GM12801 (cell line): ENCODE results near the gene FRMD1.

Experiments used
- TF ChIP-seq, protein P1 (sequence below): IDR thresholded peaks from one replicate; pipeline ENCODE4 v1.5.1; 2011; ENCODE audit warnings: control low read depth; ENCODE audit not compliant: insufficient read length; ENCODE audit errors: extremely low read depth

The FRMD1 gene

DNA sequence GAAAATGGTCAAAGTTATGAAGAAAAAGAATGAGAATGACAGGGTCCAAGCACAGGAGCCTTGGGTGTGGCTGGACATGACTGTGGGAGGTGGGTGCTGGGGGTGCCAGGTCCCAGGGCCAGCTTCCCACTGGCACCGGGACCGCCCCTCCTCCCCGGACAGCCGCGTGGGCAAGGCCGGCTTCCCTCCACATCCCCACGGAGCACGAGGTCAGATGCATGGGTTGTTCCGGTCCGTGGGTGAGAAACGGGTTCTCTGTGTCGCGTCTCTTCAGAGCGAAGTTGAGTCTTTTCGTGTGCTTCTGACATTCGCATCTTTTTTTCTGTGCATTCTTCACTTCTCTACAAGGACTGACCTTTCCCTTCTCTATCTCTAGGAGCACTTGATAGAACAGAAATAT is 51.5 kb downstream of the FRMD1 start:
- TF ChIP-seq, protein P1, sequence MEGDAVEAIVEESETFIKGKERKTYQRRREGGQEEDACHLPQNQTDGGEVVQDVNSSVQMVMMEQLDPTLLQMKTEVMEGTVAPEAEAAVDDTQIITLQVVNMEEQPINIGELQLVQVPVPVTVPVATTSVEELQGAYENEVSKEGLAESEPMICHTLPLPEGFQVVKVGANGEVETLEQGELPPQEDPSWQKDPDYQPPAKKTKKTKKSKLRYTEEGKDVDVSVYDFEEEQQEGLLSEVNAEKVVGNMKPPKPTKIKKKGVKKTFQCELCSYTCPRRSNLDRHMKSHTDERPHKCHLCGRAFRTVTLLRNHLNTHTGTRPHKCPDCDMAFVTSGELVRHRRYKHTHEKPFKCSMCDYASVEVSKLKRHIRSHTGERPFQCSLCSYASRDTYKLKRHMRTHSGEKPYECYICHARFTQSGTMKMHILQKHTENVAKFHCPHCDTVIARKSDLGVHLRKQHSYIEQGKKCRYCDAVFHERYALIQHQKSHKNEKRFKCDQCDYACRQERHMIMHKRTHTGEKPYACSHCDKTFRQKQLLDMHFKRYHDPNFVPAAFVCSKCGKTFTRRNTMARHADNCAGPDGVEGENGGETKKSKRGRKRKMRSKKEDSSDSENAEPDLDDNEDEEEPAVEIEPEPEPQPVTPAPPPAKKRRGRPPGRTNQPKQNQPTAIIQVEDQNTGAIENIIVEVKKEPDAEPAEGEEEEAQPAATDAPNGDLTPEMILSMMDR: no peak

DNA sequence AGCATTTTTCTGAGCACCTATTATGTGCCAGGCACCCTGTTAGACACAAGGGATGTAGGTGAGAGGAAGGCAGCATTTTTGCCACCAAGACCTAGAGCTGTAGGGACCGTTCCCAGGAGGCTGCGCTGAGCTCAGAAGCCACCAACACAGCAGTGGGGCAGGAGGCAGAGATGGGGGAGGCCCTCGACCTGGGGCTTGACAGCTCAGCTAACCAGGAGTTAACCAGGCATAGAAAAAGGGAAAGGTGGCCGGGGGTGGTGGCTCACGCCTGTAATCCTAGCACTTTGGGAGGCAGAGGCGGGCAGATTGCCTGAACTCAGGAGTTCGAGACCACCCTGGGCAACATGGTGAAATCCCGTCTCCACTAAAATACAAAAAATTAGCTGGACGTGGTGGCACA is 52.1 kb downstream of the FRMD1 start:
- TF ChIP-seq, protein P1: no peak

- TF ChIP-seq, protein P1: no peak
These were observed 52.9 kb downstream of the FRMD1 start for GRCh38 chr6:168025831-168026710.

DNA sequence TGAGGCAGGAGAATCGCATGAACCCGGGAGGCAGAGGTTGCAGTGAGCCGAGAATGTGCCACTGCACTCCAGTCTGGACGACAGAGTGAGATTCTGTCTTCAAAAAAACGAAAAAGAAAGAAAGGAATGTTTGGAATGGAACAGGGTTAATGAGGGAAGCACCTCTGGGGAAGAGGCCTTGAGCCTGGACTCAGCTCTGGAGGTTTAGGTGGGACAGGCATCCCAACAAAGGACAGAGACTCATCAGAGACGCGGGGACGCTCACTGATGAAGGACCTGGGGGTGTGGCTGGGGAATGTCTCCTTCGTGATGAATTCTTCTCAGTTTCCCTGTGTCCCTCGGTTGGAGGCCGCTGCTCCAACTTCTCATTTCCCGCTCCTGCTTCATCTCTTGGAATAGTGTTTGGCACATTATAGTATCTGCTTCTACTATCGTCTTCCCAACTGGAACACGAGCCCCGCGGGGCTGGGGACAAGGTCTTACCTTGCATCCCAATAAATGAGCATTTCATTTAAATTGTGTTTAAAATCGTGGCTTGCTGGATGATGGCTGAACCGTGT is 54.0 kb downstream of the FRMD1 start:
- TF ChIP-seq, protein P1: no peak

GRCh38 chr6:168022488-168023321 is 56.3 kb downstream of the FRMD1 start:
- TF ChIP-seq, protein P1: no peak

DNA sequence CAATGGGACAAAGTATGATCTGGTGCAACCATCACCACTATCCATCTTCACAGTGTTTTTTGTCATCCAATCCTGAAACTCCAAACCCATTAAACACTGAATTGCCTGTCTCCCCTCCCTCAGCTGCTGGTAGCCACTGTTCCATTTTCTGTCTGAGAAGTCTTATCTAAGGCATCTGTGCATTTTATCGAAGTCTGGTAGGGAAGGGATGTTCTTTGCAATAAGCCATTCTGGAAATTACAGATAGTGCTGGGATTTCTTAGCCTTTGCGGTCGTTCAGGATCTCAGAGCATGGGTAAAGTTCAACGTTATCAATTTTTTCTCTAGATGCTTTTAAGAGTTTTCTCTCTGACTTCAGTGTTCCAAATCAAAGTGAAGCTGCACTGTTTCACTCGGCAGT is 57.4 kb downstream of the FRMD1 start:
- TF ChIP-seq, protein P1: no peak

DNA sequence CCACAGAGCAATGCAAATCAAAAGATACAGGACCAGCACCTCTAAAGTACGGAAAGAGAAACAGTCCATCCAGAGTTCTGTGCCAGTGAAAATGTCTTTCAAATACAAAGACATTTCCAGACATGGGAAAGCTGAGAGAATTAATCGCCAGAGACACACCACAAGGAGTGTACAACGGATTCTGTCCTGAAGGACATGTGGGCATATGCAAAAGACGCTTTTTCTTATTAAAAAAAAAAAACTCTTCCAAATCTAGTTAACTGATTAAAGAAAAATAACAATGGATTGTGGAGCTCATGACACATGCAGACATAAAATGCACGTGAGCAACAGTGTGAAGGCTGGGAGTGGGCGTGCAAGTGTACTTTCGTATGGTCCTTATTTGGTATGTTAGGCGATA is 58.8 kb downstream of the FRMD1 start:
- TF ChIP-seq, protein P1: no peak
